H9 (cell line): Measurements from ENCODE around the gene CEACAM16. TPM values are rescaled to one million over a fixed set of nuclear protein-coding genes. Genes with fewer than 3 reads are reported as not detected.

Experiments used
- DNase-seq: peaks from one replicate; pipeline ENCODE4 v3.0.0-alpha.2; 2017
- H2AFZ ChIP-seq: one replicate; pipeline ENCODE4 v1.6.1; 2013; ENCODE audit warnings: mild to moderate bottlenecking, low read length, control low read depth, moderate library complexity
- H2AK5ac ChIP-seq: 2 replicates; pipeline ENCODE4 v1.6.1; 2013; ENCODE audit warnings: low read length, control low read depth, mixed read lengths; ENCODE audit not compliant: insufficient read length
- H2BK120ac ChIP-seq: one replicate; pipeline ENCODE4 v1.6.1; 2013; ENCODE audit warnings: low read depth, mild to moderate bottlenecking, low read length, control low read depth, inconsistent platforms; ENCODE audit not compliant: poor library complexity, severe bottlenecking
- H2BK12ac ChIP-seq: 2 replicates; pipeline ENCODE4 v1.6.1; 2013; ENCODE audit warnings: low read length, control low read depth, mixed read lengths, low read depth; ENCODE audit not compliant: insufficient read length
- H2BK15ac ChIP-seq: 2 replicates; pipeline ENCODE4 v1.6.1; 2013; ENCODE audit warnings: low read depth, low read length, control low read depth
- H2BK20ac ChIP-seq: one replicate; pipeline ENCODE4 v1.6.1; 2013; ENCODE audit warnings: low read depth, mild to moderate bottlenecking, low read length, control low read depth, inconsistent platforms; ENCODE audit not compliant: poor library complexity, severe bottlenecking
- H2BK5ac ChIP-seq: 2 replicates; pipeline ENCODE4 v1.6.1; 2013; ENCODE audit warnings: low read length, control low read depth, mixed read lengths; ENCODE audit not compliant: insufficient read length
- H3K14ac ChIP-seq: 2 replicates; pipeline ENCODE4 v1.6.1; 2013; ENCODE audit warnings: low read length, control low read depth; ENCODE audit not compliant: insufficient read depth
- H3K18ac ChIP-seq: 2 replicates; pipeline ENCODE4 v1.6.1; 2013; ENCODE audit warnings: low read depth, mild to moderate bottlenecking, mixed read lengths, low read length, control low read depth; ENCODE audit not compliant: insufficient read length
- H3K23ac ChIP-seq: 2 replicates; pipeline ENCODE4 v1.6.1; 2013; ENCODE audit warnings: low read length, control low read depth, mixed read lengths, low read depth; ENCODE audit not compliant: insufficient read length
- H3K23me2 ChIP-seq: 2 replicates; pipeline ENCODE4 v1.6.1; 2013; ENCODE audit warnings: low read depth, mild to moderate bottlenecking, mixed read lengths, low read length, control low read depth; ENCODE audit not compliant: insufficient read length, poor library complexity, severe bottlenecking
- H3K27ac ChIP-seq: 2 replicates; pipeline ENCODE4 v1.5.1; 2013; ENCODE audit warnings: low read length, control low read depth, mixed read lengths, low read depth; ENCODE audit not compliant: insufficient read length
- H3K27me3 ChIP-seq: 2 replicates; pipeline ENCODE4 v1.6.1; 2013; ENCODE audit warnings: low read length, control low read depth, inconsistent platforms; ENCODE audit not compliant: insufficient read depth
- H3K4ac ChIP-seq: 2 replicates; pipeline ENCODE4 v1.6.1; 2013; ENCODE audit warnings: low read depth, mild to moderate bottlenecking, control low read depth, inconsistent platforms, low read length, moderate library complexity
- H3K4me1 ChIP-seq: 2 replicates; pipeline ENCODE4 v1.6.1; 2013; ENCODE audit warnings: low read length, control low read depth, inconsistent platforms; ENCODE audit not compliant: insufficient read depth
- H3K4me2 ChIP-seq: 2 replicates; pipeline ENCODE4 v1.6.1; 2013; ENCODE audit warnings: low read length, control low read depth, mixed read lengths; ENCODE audit not compliant: insufficient read length, insufficient read depth
- H3K56ac ChIP-seq: 2 replicates; pipeline ENCODE4 v1.6.1; 2013; ENCODE audit warnings: low read depth, mild to moderate bottlenecking, mixed read lengths, low read length, control low read depth; ENCODE audit not compliant: insufficient read length
- H3K79me1 ChIP-seq: 2 replicates; pipeline ENCODE4 v1.6.1; 2013; ENCODE audit warnings: low read depth, mild to moderate bottlenecking, moderate library complexity, low read length, control low read depth, inconsistent platforms; ENCODE audit not compliant: insufficient read depth, poor library complexity, severe bottlenecking
- H3K79me2 ChIP-seq: 2 replicates; pipeline ENCODE4 v1.6.1; 2013; ENCODE audit warnings: low read length, control low read depth, inconsistent platforms; ENCODE audit not compliant: insufficient read depth
- H3K9ac ChIP-seq: 2 replicates; pipeline ENCODE4 v1.6.1; 2013; ENCODE audit warnings: low read length, control low read depth, mixed read lengths; ENCODE audit not compliant: insufficient read length; ENCODE audit errors: extremely low read depth
- H3K9me3 ChIP-seq: one replicate; pipeline ENCODE4 v1.6.1; 2013; ENCODE audit warnings: low read depth, low read length, inconsistent platforms; ENCODE audit not compliant: control insufficient read depth
- H3T11ph ChIP-seq: one replicate; pipeline ENCODE4 v1.6.1; 2013; ENCODE audit warnings: mild to moderate bottlenecking, low read length, control low read depth, inconsistent platforms
- H4K20me1 ChIP-seq: one replicate; pipeline ENCODE4 v1.6.1; 2013; ENCODE audit not compliant: control insufficient read depth, insufficient read length, insufficient read depth
- H4K5ac ChIP-seq: 2 replicates; pipeline ENCODE4 v1.6.1; 2013; ENCODE audit warnings: low read depth, mild to moderate bottlenecking, mixed read lengths, low read length, control low read depth; ENCODE audit not compliant: insufficient read length
- H4K8ac ChIP-seq: replicated peaks from 2 replicates; pipeline ENCODE4 v1.6.1; 2013; ENCODE audit warnings: low read length, control low read depth, mixed read lengths, low read depth; ENCODE audit not compliant: insufficient read length
- H4K91ac ChIP-seq: 2 replicates; pipeline ENCODE4 v1.6.1; 2013; ENCODE audit warnings: low read depth, mild to moderate bottlenecking, moderate library complexity, mixed read lengths, low read length, control low read depth; ENCODE audit not compliant: insufficient read length
- H3K27ac Mint-ChIP-seq, 3 experiments: 2 replicates in 2 of 3; 3 replicates in 1 of 3; pipeline ENCODE4 v1.8.0; 2020 to 2021; ENCODE audit warnings: mixed read lengths in 3 of 3, mild to moderate bottlenecking in 1 of 3, moderate library complexity in 1 of 3
- H3K27me3 Mint-ChIP-seq: 2 replicates; pipeline ENCODE4 v1.8.0; 2021; ENCODE audit warnings: low read depth, mild to moderate bottlenecking, moderate library complexity, mixed read lengths
- H3K36me3 Mint-ChIP-seq, 3 experiments: 2 replicates in 2 of 3; 3 replicates in 1 of 3; pipeline ENCODE4 v1.8.0; 2020 to 2021; ENCODE audit warnings: low read depth in 3 of 3, mixed read lengths in 3 of 3; ENCODE audit not compliant: insufficient read depth in 1 of 3
- H3K4me1 Mint-ChIP-seq, 2 experiments: 2 replicates each; pipeline ENCODE4 v1.8.0; 2020; ENCODE audit warnings: mixed read lengths in 2 of 2
- H3K4me3 Mint-ChIP-seq, 2 experiments: 2 replicates in 1 of 2; 3 replicates in 1 of 2; pipeline ENCODE4 v1.8.0; 2020 to 2021; ENCODE audit warnings: mild to moderate bottlenecking in 2 of 2, mixed read lengths in 2 of 2, moderate library complexity in 1 of 2
- H3K9me3 Mint-ChIP-seq, 2 experiments: 2 replicates in 1 of 2; 3 replicates in 1 of 2; pipeline ENCODE4 v1.8.0; 2020; ENCODE audit warnings: mild to moderate bottlenecking in 2 of 2, mixed read lengths in 2 of 2, moderate library complexity in 1 of 2
- WGBS: extraction: QIAGEN DNeasy Blood & Tissue Kit; methylation state at CpG from one replicate; pipeline ENCODE4 v1.1.7; 2013; ENCODE audit warnings: missing lambda C conversion rate, low lambda C conversion rate, mixed read lengths; ENCODE audit not compliant: insufficient read length; ENCODE audit errors: extremely low coverage; 5-methylcytosine and 5-hydroxymethylcytosine counted together
- total RNA-seq: library from RNA; stranded (reverse); gene quantifications from 2 replicates; pipeline ENCODE4 v1.2.1, GENCODE V29; 2021
- TF ChIP-seq, protein P1 (sequence below): fragments of 200-600 bp; sonication (generic); conservative IDR thresholded peaks from 3 replicates; pipeline ENCODE4 v1.8.0; 2021; ENCODE audit warnings: antibody characterized with exemption, mild to moderate bottlenecking

CEACAM16 gene
- total RNA-seq, 1 experiment from 2014 or later, result not detected

DNA sequence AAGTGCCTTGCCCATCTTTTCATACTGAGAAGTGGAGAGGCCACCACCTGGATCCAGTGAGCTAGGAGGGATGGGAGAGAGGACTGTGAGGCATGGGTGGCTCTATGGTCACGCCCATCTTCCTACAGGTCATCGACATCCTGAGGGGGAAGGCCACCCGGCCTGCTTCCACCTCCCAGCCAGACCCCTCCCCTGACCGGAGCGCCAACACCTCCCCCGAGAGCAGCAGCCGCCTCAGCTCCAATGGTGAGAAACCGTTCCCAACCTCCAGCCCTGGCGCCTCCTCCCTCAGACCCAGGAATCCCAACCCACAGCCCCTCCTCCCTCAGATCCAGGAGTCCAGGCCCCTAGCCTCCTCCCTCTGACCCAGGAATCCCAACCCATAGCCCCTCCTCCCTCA is 59.6 kb downstream of the CEACAM16 start:
- H2BK12ac ChIP-seq, result no peak overlapping the region
- peak overlapping the region; percentile 72 to 90 for H3K4me3 Mint-ChIP-seq
- H3K4ac ChIP-seq, result no peak overlapping the region
- no peak overlapping the region for H2BK5ac ChIP-seq
- no peaks in the 10 kb centered on the region for H3K9me3 ChIP-seq
- no peak overlapping the region; a peak in 2 of 7 replicates for H3K27ac Mint-ChIP-seq
- no peak overlapping the region for H3K23ac ChIP-seq
- H2BK15ac ChIP-seq, result no peak overlapping the region
- no peak overlapping the region for H3K56ac ChIP-seq
- H3K4me1 Mint-ChIP-seq, result peaks cover 22 to 37% of the 10 kb centered on the region in 2 experiments
- no peak overlapping the region for H4K5ac ChIP-seq
- peaks cover 72% of the 10 kb centered on the region for H3K27me3 Mint-ChIP-seq
- no peak overlapping the region for H2AFZ ChIP-seq
- H3K9me3 Mint-ChIP-seq, result no peaks in the 10 kb centered on the region; a peak in 1 of 5 replicates
- H4K8ac ChIP-seq, result no peak overlapping the region
- no peaks in the 10 kb centered on the region for H3K4me1 ChIP-seq
- peak overlapping the region; percentile 55 for H3K4me2 ChIP-seq
- no peaks in the 10 kb centered on the region for H3K79me2 ChIP-seq
- H3K27me3 ChIP-seq, result peaks cover 28% of the 10 kb centered on the region
- no peaks in the 10 kb centered on the region for H3K79me1 ChIP-seq
- no peaks in the 10 kb centered on the region for H4K20me1 ChIP-seq
- no peak overlapping the region for H3K9ac ChIP-seq
- TF ChIP-seq, protein P1, sequence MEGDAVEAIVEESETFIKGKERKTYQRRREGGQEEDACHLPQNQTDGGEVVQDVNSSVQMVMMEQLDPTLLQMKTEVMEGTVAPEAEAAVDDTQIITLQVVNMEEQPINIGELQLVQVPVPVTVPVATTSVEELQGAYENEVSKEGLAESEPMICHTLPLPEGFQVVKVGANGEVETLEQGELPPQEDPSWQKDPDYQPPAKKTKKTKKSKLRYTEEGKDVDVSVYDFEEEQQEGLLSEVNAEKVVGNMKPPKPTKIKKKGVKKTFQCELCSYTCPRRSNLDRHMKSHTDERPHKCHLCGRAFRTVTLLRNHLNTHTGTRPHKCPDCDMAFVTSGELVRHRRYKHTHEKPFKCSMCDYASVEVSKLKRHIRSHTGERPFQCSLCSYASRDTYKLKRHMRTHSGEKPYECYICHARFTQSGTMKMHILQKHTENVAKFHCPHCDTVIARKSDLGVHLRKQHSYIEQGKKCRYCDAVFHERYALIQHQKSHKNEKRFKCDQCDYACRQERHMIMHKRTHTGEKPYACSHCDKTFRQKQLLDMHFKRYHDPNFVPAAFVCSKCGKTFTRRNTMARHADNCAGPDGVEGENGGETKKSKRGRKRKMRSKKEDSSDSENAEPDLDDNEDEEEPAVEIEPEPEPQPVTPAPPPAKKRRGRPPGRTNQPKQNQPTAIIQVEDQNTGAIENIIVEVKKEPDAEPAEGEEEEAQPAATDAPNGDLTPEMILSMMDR, result no peak
- H2AK5ac ChIP-seq, result no peak overlapping the region
- peak; percentile 89 for DNase-seq
- H2BK20ac ChIP-seq, result no peak overlapping the region
- WGBS, result no CpG with 5 or more reads among the region's 9 CpGs
- peaks cover 21% of the 10 kb centered on the region for H3K23me2 ChIP-seq
- H4K91ac ChIP-seq, result no peak overlapping the region
- no peak overlapping the region for H3K18ac ChIP-seq
- H3T11ph ChIP-seq, result no peak overlapping the region
- H3K27ac ChIP-seq, result no peak overlapping the region
- H3K14ac ChIP-seq, result no peak overlapping the region
- H2BK120ac ChIP-seq, result no peak overlapping the region
- H3K36me3 Mint-ChIP-seq, result no peaks in the 10 kb centered on the region; a peak in 1 of 7 replicates
